Vagina (tissue), 2 donors: ENCODE results near the gene SCAMP3. TPM values are rescaled to one million over a fixed set of nuclear protein-coding genes. Genes with fewer than 3 reads are reported as not detected.

Experiments used
- DNase-seq, 2 donors: peaks; one replicate each; pipeline ENCODE4 v3.0.0-alpha.2; 2017; ENCODE audit errors: extremely low spot score in 2 of 2
- H3K27ac ChIP-seq: fragments of 200-600 bp; sonication (generic); one replicate; pipeline ENCODE4 v1.5.1; 2019
- H3K27me3 ChIP-seq: fragments of 200-600 bp; sonication (generic); one replicate; pipeline ENCODE4 v1.5.1; 2019
- H3K36me3 ChIP-seq, 2 donors: fragments of 200-600 bp; sonication (generic); one replicate each; pipeline ENCODE4 v1.5.1; 2017 to 2019
- H3K4me1 ChIP-seq: fragments of 200-600 bp; sonication (generic); one replicate; pipeline ENCODE4 v1.5.1; 2019
- H3K4me3 ChIP-seq, 2 donors: fragments of 200-600 bp; sonication (generic); 1 replicate in 1 of 2; 2 replicates in 1 of 2; pipeline ENCODE4 v1.5.1; 2016 to 2019
- H3K9me3 ChIP-seq: fragments of 200-600 bp; sonication (generic); one replicate; pipeline ENCODE4 v1.5.1; 2019
- POLR2A ChIP-seq, 2 donors: fragments of 450-650 bp; IDR thresholded peaks; one replicate each; pipeline ENCODE4 v1.6.1; 2017; ENCODE audit warnings: antibody characterized with exemption in 2 of 2, mild to moderate bottlenecking in 2 of 2, moderate library complexity in 2 of 2
- POLR2AphosphoS5 ChIP-seq, 2 donors: sonication (generic); formaldehyde crosslinking; IDR thresholded peaks; one replicate each; pipeline ENCODE4 v1.9.0; 2017; ENCODE audit warnings: antibody characterized with exemption in 2 of 2, mild to moderate bottlenecking in 2 of 2, low read depth in 1 of 2; ENCODE audit not compliant: insufficient read depth in 1 of 2
- intact Hi-C: fragments of 100-400 bp; cut with DNase I; formaldehyde crosslinking; loops from one replicate; pipeline ENCODE4 v1.15.1; 2023
- total RNA-seq: library from RNA; depleted of rRNA; stranded (reverse); fragments of >200 nt; gene quantifications from one replicate; pipeline ENCODE4 v1.2.3, GENCODE V29; 2016
- TF ChIP-seq, protein P1 (sequence below), 3 experiments: fragments of 450-650 bp in 2 of 3; fragments of 200-600 bp in 1 of 3; sonication (generic) in 1 of 3; IDR thresholded peaks; one replicate each; pipeline ENCODE4 v1.5.1; 2017 to 2019; ENCODE audit warnings: antibody characterized with exemption in 3 of 3, mild to moderate bottlenecking in 2 of 3, moderate library complexity in 2 of 3

Gene SCAMP3
- total RNA-seq, 1 donor from 2014 or later, result 44.7 TPM

DNA sequence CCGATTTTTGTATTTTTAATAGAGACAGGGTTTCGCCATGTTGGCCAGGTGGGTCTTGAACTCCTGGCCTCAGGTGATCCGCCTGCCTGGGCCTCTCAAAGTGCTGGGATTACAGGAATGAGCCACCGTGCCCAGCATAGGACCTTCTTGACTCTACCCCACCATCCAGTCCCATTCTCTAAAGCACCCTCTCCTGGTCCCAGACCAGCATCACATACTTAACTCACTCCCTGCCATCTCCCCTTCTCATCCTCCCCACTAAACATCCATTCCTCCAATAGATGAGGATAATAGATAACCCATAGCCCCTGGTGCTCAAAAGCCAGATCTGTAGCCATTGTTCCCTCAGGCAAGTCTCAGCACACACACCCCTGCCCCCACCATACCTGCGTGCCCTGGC lies 9.0 kb downstream of the SCAMP3 start:
- TF ChIP-seq, protein P1, sequence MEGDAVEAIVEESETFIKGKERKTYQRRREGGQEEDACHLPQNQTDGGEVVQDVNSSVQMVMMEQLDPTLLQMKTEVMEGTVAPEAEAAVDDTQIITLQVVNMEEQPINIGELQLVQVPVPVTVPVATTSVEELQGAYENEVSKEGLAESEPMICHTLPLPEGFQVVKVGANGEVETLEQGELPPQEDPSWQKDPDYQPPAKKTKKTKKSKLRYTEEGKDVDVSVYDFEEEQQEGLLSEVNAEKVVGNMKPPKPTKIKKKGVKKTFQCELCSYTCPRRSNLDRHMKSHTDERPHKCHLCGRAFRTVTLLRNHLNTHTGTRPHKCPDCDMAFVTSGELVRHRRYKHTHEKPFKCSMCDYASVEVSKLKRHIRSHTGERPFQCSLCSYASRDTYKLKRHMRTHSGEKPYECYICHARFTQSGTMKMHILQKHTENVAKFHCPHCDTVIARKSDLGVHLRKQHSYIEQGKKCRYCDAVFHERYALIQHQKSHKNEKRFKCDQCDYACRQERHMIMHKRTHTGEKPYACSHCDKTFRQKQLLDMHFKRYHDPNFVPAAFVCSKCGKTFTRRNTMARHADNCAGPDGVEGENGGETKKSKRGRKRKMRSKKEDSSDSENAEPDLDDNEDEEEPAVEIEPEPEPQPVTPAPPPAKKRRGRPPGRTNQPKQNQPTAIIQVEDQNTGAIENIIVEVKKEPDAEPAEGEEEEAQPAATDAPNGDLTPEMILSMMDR (IDR thresholded peaks at IDR 0.05), result no peak
- TF ChIP-seq POLR2AphosphoS5 (IDR thresholded peaks at IDR 0.05; ENCODE audit: insufficient read depth in 1 of 2, low read depth in 1 of 2), result no peak
- no peak for TF ChIP-seq POLR2A (IDR thresholded peaks at IDR 0.05)
- H3K27me3 ChIP-seq, result no peaks in the 10 kb centered on the region
- intact Hi-C loops, result loop anchor here (5.0 kb wide), 2 partner anchors 69 to 339 kb away; partner anchors contain the start of gene RUSC1
- no peak for DNase-seq
- H3K9me3 ChIP-seq, result no peaks in the 10 kb centered on the region
- no peak overlapping the region for H3K4me3 ChIP-seq
- peaks cover 32% of the 10 kb centered on the region for H3K4me1 ChIP-seq
- H3K36me3 ChIP-seq, result peaks cover 0 to under 1% of the 10 kb centered on the region in 2 donors
- no peak overlapping the region for H3K27ac ChIP-seq

DNA sequence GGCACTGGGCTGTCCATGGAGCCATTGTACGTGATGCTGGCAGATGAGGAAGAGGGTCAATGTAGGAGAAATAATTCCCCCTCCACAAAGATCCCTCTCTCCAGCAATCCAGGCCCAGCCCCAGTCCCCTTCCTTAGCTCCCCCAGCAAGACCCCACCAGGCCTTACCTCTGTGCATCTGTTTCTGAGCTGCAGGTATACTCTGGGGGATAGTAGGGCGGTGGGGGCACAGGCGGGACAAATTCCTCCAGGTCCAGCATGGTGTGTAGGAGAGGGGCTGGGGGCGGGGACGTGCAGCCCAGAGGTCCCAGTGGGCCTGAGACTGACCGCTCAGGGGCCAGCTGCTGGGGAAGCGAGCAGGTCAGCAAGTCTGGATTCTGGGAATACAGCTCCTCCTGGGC lies 10.6 kb downstream of the SCAMP3 start:
- no peak for DNase-seq
- H3K27ac ChIP-seq, result no peak overlapping the region
- H3K27me3 ChIP-seq, result no peaks in the 10 kb centered on the region
- no peak overlapping the region for H3K4me3 ChIP-seq
- H3K4me1 ChIP-seq, result peaks cover 31% of the 10 kb centered on the region
- peaks cover 0 to 9% of the 10 kb centered on the region in 2 donors for H3K36me3 ChIP-seq
- H3K9me3 ChIP-seq, result no peaks in the 10 kb centered on the region
- intact Hi-C loops, result loop anchor here (5.0 kb wide), 2 partner anchors 71 to 341 kb away; partner anchors contain the start of gene RUSC1
- TF ChIP-seq, protein P1 (IDR thresholded peaks at IDR 0.05), result no peak
- TF ChIP-seq POLR2A (IDR thresholded peaks at IDR 0.05) (no peak), POLR2AphosphoS5 (IDR thresholded peaks at IDR 0.05; ENCODE audit: insufficient read depth in 1 of 2, low read depth in 1 of 2) (no peak)

DNA sequence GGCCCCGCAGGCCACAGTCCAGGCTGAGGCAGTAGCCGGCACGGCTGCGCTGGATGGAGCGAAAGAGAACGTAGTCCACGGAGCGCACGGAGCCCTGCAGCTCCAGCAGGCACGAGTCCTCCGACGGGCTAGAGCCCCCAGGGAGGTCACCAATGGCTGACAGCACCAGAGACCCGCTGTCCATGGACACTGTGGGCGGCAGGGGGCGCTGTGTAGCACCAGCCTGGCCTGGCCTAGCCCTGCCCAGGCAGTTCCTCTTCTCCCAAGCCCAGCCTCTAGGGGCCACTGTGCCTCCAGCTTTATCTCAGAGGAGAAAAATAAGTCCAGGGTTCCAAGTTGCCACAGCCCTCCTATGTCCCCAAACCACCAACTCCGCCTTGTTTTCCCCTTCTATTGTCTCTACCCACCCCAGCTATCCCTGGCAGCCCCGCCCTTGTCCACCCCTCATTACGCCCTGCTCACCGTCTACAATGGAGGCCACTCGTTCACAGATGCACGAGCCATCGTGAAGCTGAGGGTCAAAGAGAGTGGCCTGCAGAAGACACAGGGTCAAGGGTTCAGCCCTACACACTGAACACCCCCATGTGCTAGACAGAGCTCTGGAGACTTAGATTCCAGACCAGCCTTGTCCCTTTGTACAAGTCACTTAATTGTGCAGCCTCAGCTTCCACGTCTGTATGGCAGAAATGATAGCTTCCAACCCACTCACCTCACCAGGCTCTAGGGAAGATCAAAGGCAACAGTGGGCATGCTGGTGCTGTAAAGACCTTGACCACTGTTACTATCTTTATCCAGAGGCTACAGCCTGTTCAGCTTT lies 11.3 kb downstream of the SCAMP3 start:
- intact Hi-C loops, result loop anchor here (5.0 kb wide), 2 partner anchors 71 to 341 kb away; partner anchors contain the start of gene RUSC1
- H3K4me1 ChIP-seq, result peaks cover 24% of the 10 kb centered on the region
- H3K27me3 ChIP-seq, result no peaks in the 10 kb centered on the region
- no peak overlapping the region for H3K4me3 ChIP-seq
- H3K9me3 ChIP-seq, result no peaks in the 10 kb centered on the region
- TF ChIP-seq, protein P1 (IDR thresholded peaks at IDR 0.05), result peak; percentile 99
- TF ChIP-seq POLR2A (IDR thresholded peaks at IDR 0.05) (no peak), POLR2AphosphoS5 (IDR thresholded peaks at IDR 0.05; ENCODE audit: insufficient read depth in 1 of 2, low read depth in 1 of 2) (peak; percentile 49 to 72)
- H3K36me3 ChIP-seq, result peaks cover 0 to 9% of the 10 kb centered on the region in 2 donors
- DNase-seq, result no peak
- H3K27ac ChIP-seq, result peak overlapping the region; percentile 26

DNA sequence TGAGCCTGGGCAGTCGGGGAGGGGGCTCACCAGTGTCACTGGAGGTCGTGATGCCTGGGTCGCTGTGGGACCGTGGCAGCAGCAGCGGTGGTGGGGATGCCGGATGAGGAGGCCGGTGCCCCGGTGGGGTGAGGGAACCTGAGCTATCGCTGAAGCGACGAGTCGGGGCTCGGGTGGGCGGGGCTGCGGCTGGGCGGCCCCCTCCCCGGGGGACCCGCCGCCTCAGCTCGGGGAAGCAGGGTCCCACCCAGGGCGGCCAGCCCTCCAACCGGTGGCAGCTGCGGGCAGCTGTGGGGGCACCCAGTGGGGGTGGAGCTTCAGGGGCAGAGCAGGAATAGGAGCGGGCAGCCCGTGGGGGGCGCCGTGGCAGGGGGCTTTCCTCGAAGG lies 11.9 kb downstream of the SCAMP3 start:
- no peak for DNase-seq
- Histone ChIP-seq H3K27ac (peak overlapping the region; percentile 26), H3K27me3 (no peaks in the 10 kb centered on the region), H3K9me3 (no peaks in the 10 kb centered on the region), H3K4me3 (no peak overlapping the region), H3K4me1 (peaks cover 27% of the 10 kb centered on the region), H3K36me3 (peaks cover 0 to 9% of the 10 kb centered on the region in 2 donors)
- intact Hi-C loops, result loop anchor here (5.0 kb wide), 2 partner anchors 72 to 342 kb away; partner anchors contain the start of gene RUSC1
- TF ChIP-seq POLR2AphosphoS5 (IDR thresholded peaks at IDR 0.05; ENCODE audit: insufficient read depth in 1 of 2, low read depth in 1 of 2) (no peak), POLR2A (IDR thresholded peaks at IDR 0.05) (no peak)
- TF ChIP-seq, protein P1 (IDR thresholded peaks at IDR 0.05), result no peak
